GM19238 (cell line): ENCODE data around the gene PDRG1.
"Not testable (repeated sequence)": the region's sequence is repeated elsewhere in the genome, so short reads cannot be mapped to it uniquely, and the experiment has no call there.

ENCODE experiments used
- DNase-seq: peaks from one replicate; pipeline ENCODE4 v3.0.0; 2011; ENCODE audit warnings: low spot score; ENCODE audit not compliant: insufficient read length

PDRG1 gene

GRCh38 chr20:31966991-31967655 is 15.3 kb upstream of the PDRG1 start:
- no peak for DNase-seq

- DNase-seq = no peak
Observed at GRCh38 chr20:31963889-31964288, 12.0 kb upstream of the PDRG1 start.

GRCh38 chr20:31962761-31963160 is 10.9 kb upstream of the PDRG1 start:
- DNase-seq = no peak

GRCh38 chr20:31956556-31957526 is 5.0 kb upstream of the PDRG1 start:
- no peak for DNase-seq

- DNase-seq = no peak
Observed at GRCh38 chr20:31954500-31954899, 2.7 kb upstream of the PDRG1 start.

- DNase-seq = no peak
Observed at GRCh38 chr20:31953556-31954148, 1.8 kb upstream of the PDRG1 start.

GRCh38 chr20:31951203-31951529 is 680 bp downstream of the PDRG1 start:
- DNase-seq = no peak

- DNase-seq = no peak
Observed at GRCh38 chr20:31949877-31950646, 1.8 kb downstream of the PDRG1 start.

- no peak for DNase-seq
Observed at GRCh38 chr20:31948008-31948407, 3.8 kb downstream of the PDRG1 start.

GRCh38 chr20:31945785-31946184 is 6.1 kb downstream of the PDRG1 start:
- DNase-seq = no peak

GRCh38 chr20:31945319-31945718 is 6.5 kb downstream of the PDRG1 start:
- DNase-seq = no peak

- DNase-seq = no peak
Observed at GRCh38 chr20:31943052-31943471, 8.8 kb downstream of the PDRG1 start.

- no peak for DNase-seq
Observed at GRCh38 chr20:31939661-31940060, 12.2 kb downstream of the PDRG1 start.

GRCh38 chr20:31937820-31938219 is 14.0 kb downstream of the PDRG1 start:
- no peak for DNase-seq

GRCh38 chr20:31936420-31936819 is 15.4 kb downstream of the PDRG1 start:
- no peak for DNase-seq

GRCh38 chr20:31934968-31935764 is 16.7 kb downstream of the PDRG1 start:
- no peak for DNase-seq

GRCh38 chr20:31934491-31934890 is 17.4 kb downstream of the PDRG1 start:
- DNase-seq = no peak

- DNase-seq = no peak
Observed at GRCh38 chr20:31933698-31934097, 18.1 kb downstream of the PDRG1 start.

GRCh38 chr20:31930779-31931178 is 21.1 kb downstream of the PDRG1 start:
- no peak for DNase-seq

- not testable (repeated sequence) for DNase-seq
Observed at GRCh38 chr20:31929631-31930030, 22.2 kb downstream of the PDRG1 start.
